ENCODE measurements around the gene TUBA4A.
A peak's percentile ranks its signal among the peaks of the same experiment; 100 is the strongest.
"Not testable (repeated sequence)": the region's sequence is repeated elsewhere in the genome, so short reads cannot be mapped to it uniquely, and the experiment has no call there.

TUBA4A gene

DNA sequence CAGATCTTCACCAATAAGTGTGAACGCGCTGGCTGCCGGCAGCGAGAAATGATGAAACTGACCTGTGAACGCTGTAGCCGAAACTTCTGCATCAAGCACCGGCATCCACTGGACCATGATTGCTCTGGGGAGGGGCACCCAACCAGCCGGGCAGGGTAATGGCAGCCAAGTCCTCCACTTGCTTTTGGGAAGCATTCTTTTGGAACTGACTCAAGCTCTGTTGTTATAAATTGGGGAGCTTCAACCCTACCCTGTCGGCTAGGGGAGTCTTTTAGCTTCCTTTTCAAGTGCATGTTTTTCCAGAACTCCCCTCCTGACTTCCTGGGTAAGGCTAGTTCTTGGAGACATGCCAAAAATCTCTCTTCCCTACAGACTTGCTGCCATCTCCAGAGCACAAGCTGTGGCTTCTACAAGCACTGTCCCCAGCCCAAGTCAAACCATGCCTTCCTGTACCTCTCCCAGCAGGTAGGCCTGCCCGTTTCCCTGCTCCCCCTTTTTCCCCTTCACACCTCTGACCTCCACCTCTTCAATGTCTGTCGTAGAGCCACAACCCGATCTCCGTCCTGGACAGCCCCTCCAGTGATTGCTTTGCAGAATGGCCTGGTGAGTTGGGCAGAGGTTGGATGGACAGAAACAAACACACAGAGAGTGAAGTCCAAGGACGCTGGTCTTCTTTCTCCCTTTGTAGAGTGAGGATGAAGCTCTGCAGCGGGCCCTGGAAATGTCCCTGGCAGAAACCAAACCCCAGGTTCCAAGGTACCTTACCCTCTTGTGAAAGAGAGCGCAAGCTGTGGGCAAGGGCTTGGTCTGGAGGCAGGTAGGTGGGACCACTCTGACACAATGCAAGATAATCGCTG lies 45.6 kb downstream of the TUBA4A start:
- Histone ChIP-seq H3K27ac (ENCODE audit: low read depth, low read length) (peak overlapping the region; percentile 78), H3K4me1 (ENCODE audit: control insufficient read depth in 5 of 5, insufficient read depth in 5 of 5, low read length in 5 of 5) (peaks cover 9 to 23% (median 22%) of the 10 kb centered on the region in 5 donors), H3K36me3 (ENCODE audit: control insufficient read depth in 5 of 5, insufficient read depth in 5 of 5, low read length in 5 of 5) (peaks cover 0 to 44% (median 41%) of the 10 kb centered on the region in 5 donors), H3K4me3 (ENCODE audit: low read depth in 1 of 5, low read length in 5 of 5) (peak overlapping the region in 3 of 5 donors; percentile 79 to 86 (median 81)), H3K9ac (ENCODE audit: low read length in 5 of 5) (peak overlapping the region in 2 of 5 donors; percentile 57 to 73), H3K27me3 (ENCODE audit: control insufficient read depth in 5 of 5, insufficient read depth in 4 of 5, low read length in 5 of 5) (no peaks in the 10 kb centered on the region), H3K9me3 (ENCODE audit: control insufficient read depth in 5 of 5, low read length in 5 of 5) (no peaks in the 10 kb centered on the region)

DNA sequence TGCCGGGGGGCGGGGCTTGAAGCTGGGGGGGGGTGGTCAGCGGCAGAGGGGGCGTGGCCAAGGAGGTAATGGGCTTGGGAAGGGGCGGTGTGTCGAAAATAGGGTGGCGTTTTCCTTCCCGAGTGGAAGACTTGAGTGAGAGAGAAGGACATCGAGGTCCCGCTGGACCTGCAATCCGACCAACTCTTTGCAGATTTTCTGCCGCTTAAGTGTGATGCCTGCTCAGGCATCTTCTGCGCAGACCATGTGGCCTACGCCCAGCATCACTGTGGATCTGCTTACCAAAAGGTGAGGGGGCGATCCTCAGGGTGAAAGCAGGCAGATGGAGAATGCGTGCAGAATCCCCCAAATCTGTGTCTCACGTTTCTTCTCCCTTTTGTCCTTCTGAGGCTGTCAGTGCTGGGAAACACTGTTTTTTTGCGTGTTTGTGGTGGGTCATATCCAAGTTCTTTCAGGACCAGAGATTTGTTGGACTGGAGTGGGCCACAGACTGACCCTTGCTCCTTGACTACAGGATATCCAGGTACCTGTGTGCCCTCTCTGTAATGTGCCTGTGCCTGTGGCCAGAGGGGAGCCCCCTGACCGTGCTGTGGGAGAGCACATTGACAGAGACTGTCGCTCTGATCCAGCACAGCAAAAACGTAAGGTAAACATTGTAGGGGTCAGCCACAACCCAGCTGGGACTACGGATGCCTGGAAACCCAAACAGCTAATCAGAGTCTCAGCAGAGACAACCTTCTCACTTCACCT lies 46.4 kb downstream of the TUBA4A start:
- H3K27me3 ChIP-seq (ENCODE audit: control insufficient read depth in 5 of 5, insufficient read depth in 4 of 5, low read length in 5 of 5), result no peaks in the 10 kb centered on the region
- H3K4me1 ChIP-seq (ENCODE audit: control insufficient read depth in 5 of 5, insufficient read depth in 5 of 5, low read length in 5 of 5), result peaks cover 9 to 23% (median 22%) of the 10 kb centered on the region in 5 donors
- H3K27ac ChIP-seq (ENCODE audit: low read depth, low read length), result peak overlapping the region; percentile 78
- H3K9me3 ChIP-seq (ENCODE audit: control insufficient read depth in 5 of 5, low read length in 5 of 5), result no peaks in the 10 kb centered on the region
- peak overlapping the region in 4 of 5 donors; percentile 33 to 73 (median 46) for H3K9ac ChIP-seq (ENCODE audit: low read length in 5 of 5)
- H3K4me3 ChIP-seq (ENCODE audit: low read depth in 1 of 5, low read length in 5 of 5), result peak overlapping the region; percentile 69 to 86 (median 79)
- peaks cover 0 to 38% (median 35%) of the 10 kb centered on the region in 5 donors for H3K36me3 ChIP-seq (ENCODE audit: control insufficient read depth in 5 of 5, insufficient read depth in 5 of 5, low read length in 5 of 5)

DNA sequence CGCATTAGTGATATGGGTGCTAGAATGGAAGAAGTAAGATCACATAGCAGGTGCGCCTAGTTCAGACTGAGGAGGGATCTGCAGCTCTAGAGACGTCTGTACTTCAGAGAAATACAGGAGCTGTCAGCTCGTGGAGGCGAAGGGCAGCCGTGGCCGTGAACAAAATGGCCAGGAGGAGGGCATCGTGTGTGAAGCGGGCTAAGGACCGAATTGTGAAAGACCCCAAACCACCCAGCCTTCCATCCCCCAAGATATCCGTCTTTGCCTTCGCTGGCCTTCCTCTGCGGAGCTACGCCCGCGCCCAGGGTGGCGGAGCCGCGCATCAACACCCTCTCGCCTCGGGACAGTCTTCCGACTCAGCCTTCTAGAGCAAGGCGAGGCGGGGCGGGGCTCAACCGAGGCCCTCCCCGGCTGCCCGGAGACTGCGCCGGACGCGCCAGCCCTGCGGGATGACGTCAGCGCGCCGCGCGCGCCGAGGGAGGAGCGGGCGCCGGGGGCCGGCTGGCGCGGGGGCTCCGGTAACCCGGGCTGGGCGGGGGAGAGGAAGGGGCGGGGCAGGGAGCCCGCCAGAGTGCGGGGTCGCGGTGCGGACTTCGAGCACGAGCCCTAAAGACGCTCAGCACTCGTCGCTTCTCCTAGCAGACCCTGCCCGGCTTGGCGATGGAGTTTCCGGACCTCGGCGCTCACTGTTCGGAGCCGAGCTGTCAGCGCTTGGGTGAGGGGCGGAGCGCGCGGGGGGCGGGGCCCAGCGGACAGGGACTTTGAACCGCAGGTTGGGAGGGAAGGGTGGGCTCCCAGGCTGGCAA lies 47.2 kb downstream of the TUBA4A start, which contains the start of gene ZFAND2B:
TSS of gene ZFAND2B (plus strand) at position 455 of the 806 bp plus-strand sequence. CDS start at position 661, 206 bp downstream.
- Histone ChIP-seq H3K27ac (ENCODE audit: low read depth, low read length) (peak within 1 kb of the TSS; percentile 78), H3K27me3 (ENCODE audit: control insufficient read depth in 5 of 5, insufficient read depth in 4 of 5, low read length in 5 of 5) (no peaks in the 10 kb centered on the region), H3K9ac (ENCODE audit: low read length in 5 of 5) (peak within 1 kb of the TSS; percentile 75 to 92 (median 85)), H3K4me1 (ENCODE audit: control insufficient read depth in 5 of 5, insufficient read depth in 5 of 5, low read length in 5 of 5) (peaks cover 9 to 23% (median 22%) of the 10 kb centered on the region in 5 donors), H3K36me3 (ENCODE audit: control insufficient read depth in 5 of 5, insufficient read depth in 5 of 5, low read length in 5 of 5) (peaks cover 0 to 35% (median 32%) of the 10 kb centered on the region in 5 donors), H3K4me3 (ENCODE audit: low read depth in 1 of 5, low read length in 5 of 5) (peak within 1 kb of the TSS; percentile 69 to 96 (median 81)), H3K9me3 (ENCODE audit: control insufficient read depth in 5 of 5, low read length in 5 of 5) (no peaks in the 10 kb centered on the region)

DNA sequence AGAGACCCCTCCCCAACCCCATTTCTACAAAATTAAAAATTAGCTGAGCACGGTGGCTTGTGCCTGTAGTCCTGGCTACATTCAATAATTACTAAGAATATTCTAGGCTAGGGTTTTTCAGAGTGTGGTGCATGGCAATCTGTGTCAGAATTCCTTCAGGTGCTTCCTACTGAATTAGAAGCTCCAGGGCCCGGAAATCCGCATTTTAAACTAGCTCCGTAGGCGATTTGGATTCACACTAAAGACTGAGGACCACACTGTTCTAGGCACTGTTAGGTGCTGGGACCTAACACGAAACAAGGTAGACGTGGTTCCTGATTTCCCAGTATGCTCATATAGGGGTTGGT lies 47.8 kb downstream of the TUBA4A start:
- Histone ChIP-seq H3K9ac (ENCODE audit: low read length in 5 of 5) (peak overlapping the region; percentile 75 to 92 (median 85)), H3K36me3 (ENCODE audit: control insufficient read depth in 5 of 5, insufficient read depth in 5 of 5, low read length in 5 of 5) (peaks cover 0 to 31% (median 29%) of the 10 kb centered on the region in 5 donors), H3K27ac (ENCODE audit: low read depth, low read length) (peak overlapping the region; percentile 78), H3K4me3 (ENCODE audit: low read depth in 1 of 5, low read length in 5 of 5) (peak overlapping the region; percentile 69 to 96 (median 81)), H3K27me3 (ENCODE audit: control insufficient read depth in 5 of 5, insufficient read depth in 4 of 5, low read length in 5 of 5) (no peaks in the 10 kb centered on the region), H3K9me3 (ENCODE audit: control insufficient read depth in 5 of 5, low read length in 5 of 5) (no peaks in the 10 kb centered on the region), H3K4me1 (ENCODE audit: control insufficient read depth in 5 of 5, insufficient read depth in 5 of 5, low read length in 5 of 5) (peaks cover 9 to 23% (median 19%) of the 10 kb centered on the region in 5 donors)

DNA sequence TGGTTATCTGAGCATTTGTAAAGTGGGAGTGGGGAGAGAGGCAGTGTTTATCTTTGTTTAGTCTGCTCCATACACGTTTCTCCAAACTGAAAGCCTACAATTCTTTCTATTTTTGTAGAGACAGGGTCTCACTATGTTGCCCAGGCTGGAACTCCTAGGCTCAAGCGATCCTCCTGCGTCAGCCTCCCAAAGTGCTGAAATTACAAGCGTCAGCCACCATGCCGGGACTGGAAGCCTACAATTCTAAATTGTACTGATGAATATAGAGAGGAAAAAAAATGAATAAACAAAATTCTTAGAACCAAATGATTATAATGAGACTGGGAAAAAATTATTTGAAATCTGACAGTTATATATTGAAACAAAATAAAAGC lies 48.6 kb downstream of the TUBA4A start:
- H3K27me3 ChIP-seq (ENCODE audit: control insufficient read depth in 5 of 5, insufficient read depth in 4 of 5, low read length in 5 of 5), result no peaks in the 10 kb centered on the region
- no peak overlapping the region for H3K27ac ChIP-seq (ENCODE audit: low read depth, low read length)
- H3K4me3 ChIP-seq (ENCODE audit: low read depth in 1 of 5, low read length in 5 of 5), result no peak overlapping the region
- H3K9ac ChIP-seq (ENCODE audit: low read length in 5 of 5), result no peak overlapping the region
- H3K36me3 ChIP-seq (ENCODE audit: control insufficient read depth in 5 of 5, insufficient read depth in 5 of 5, low read length in 5 of 5), result peaks cover 0 to 26% (median 21%) of the 10 kb centered on the region in 5 donors
- H3K9me3 ChIP-seq (ENCODE audit: control insufficient read depth in 5 of 5, low read length in 5 of 5), result no peaks in the 10 kb centered on the region
- peaks cover 9 to 23% (median 19%) of the 10 kb centered on the region in 5 donors for H3K4me1 ChIP-seq (ENCODE audit: control insufficient read depth in 5 of 5, insufficient read depth in 5 of 5, low read length in 5 of 5)

DNA sequence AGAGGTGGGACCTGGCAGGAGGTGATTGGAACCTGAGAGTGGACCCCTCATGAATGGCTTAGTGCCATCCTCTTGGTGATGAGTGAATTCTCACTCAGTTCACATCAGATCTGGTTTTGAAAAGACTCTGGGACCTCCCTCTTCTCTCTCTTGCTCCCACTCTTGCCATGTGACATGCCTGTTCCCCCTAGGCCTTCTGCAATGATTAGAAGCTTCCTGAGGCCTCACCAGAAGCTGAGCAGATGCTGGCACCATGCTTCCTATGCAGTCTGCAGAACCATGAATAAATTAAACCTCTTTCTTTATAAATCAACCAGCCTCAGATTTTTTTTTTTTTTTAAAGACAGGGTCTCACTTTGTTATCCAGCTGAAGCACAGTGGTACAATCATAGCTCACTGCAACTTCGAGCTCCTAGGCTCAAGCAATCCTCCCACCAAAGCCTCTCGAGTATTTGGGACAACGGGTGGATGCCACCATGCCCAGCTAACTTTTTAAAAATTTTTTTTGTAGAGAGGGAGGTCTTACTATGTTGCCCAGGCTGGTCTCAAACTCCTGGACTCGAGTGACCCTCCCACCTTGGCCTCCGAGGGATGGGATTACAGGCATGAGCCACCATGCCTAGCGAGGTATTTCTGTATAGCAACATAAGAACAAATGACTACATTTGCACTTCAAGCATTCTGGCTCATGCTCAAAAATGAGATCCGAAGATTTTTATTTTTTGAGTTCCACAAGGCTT lies 49.1 kb downstream of the TUBA4A start:
- no peak overlapping the region for H3K27ac ChIP-seq (ENCODE audit: low read depth, low read length)
- H3K4me1 ChIP-seq (ENCODE audit: control insufficient read depth in 5 of 5, insufficient read depth in 5 of 5, low read length in 5 of 5), result peaks cover 9 to 27% (median 23%) of the 10 kb centered on the region in 5 donors
- H3K9ac ChIP-seq (ENCODE audit: low read length in 5 of 5), result no peak overlapping the region
- H3K36me3 ChIP-seq (ENCODE audit: control insufficient read depth in 5 of 5, insufficient read depth in 5 of 5, low read length in 5 of 5), result peaks cover 0 to 20% (median 15%) of the 10 kb centered on the region in 5 donors
- H3K27me3 ChIP-seq (ENCODE audit: control insufficient read depth in 5 of 5, insufficient read depth in 4 of 5, low read length in 5 of 5), result no peaks in the 10 kb centered on the region
- H3K9me3 ChIP-seq (ENCODE audit: control insufficient read depth in 5 of 5, low read length in 5 of 5), result no peaks in the 10 kb centered on the region
- H3K4me3 ChIP-seq (ENCODE audit: low read depth in 1 of 5, low read length in 5 of 5), result no peak overlapping the region

DNA sequence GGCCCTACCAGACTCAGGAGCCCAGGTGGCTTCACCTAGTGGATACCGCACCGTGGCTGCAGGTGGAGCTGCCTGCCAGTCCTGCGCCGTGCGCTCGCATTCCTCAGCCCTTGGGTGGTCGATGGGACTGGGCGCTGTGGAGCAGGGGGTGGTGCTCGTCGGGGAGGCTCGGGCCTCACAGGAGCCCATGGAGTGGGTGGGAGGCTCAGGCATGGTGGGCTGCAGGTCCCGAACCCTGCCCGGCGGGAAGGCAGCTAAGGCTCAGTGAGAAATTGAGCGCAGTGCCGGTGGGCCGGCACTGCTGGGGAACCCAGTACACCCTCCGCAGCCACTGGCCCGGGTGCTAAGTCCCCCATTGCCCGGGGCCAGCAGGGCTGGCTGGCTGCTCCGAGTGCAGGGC lies 52.4 kb downstream of the TUBA4A start:
- H3K9me3 ChIP-seq (ENCODE audit: control insufficient read depth in 5 of 5, low read length in 5 of 5); H3K27me3 ChIP-seq (ENCODE audit: control insufficient read depth in 5 of 5, insufficient read depth in 4 of 5, low read length in 5 of 5); H3K36me3 ChIP-seq (ENCODE audit: control insufficient read depth in 5 of 5, insufficient read depth in 5 of 5, low read length in 5 of 5); H3K4me3 ChIP-seq (ENCODE audit: low read depth in 1 of 5, low read length in 5 of 5); H3K9ac ChIP-seq (ENCODE audit: low read length in 5 of 5); H3K27ac ChIP-seq (ENCODE audit: low read depth, low read length): not testable (repeated sequence)
- H3K4me1 ChIP-seq (ENCODE audit: control insufficient read depth in 5 of 5, insufficient read depth in 5 of 5, low read length in 5 of 5), result peaks cover 3 to 18% (median 12%) of the 10 kb centered on the region in 5 donors

DNA sequence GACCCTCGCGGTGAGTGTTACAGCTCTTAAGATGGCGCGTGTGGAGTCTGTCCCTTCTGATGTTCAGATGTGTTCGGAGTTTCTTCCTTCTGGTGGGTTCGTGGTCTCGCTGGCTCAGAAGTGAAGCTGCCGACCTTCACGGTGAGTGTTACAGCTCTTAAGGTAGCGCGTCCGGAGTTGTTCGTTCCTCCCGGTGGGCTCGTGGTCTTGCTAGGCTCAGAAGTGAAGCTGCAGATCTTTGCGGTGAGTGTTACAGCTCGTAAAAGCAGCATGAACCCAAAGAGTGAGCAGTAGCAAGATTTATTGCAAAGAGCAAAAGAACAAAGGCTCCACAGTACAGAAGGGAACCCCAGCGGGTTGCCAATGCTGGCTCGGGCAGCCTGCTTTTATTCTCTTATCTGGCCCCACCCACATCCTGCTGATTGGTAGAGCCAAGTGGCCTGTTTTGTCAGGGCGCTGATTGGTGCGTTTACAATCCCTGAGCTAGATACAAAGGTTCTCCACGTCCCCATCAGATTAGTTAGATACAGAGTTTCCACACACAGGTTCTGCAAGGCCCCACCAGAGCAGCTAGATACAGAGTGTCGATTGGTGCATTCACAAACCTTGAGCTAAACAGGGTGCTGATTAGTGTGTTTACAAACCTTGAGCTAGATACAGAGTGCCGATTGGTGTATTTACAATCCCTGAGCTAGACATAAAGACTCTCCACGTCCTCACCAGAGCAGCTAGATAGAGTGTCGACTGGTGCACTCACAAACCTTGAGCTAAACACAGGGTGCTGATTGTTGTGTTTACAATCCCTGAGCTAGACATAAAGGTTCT lies 53.0 kb downstream of the TUBA4A start:
- not testable (repeated sequence) for H3K27ac ChIP-seq (ENCODE audit: low read depth, low read length); H3K9me3 ChIP-seq (ENCODE audit: control insufficient read depth in 5 of 5, low read length in 5 of 5); H3K27me3 ChIP-seq (ENCODE audit: control insufficient read depth in 5 of 5, insufficient read depth in 4 of 5, low read length in 5 of 5); H3K36me3 ChIP-seq (ENCODE audit: control insufficient read depth in 5 of 5, insufficient read depth in 5 of 5, low read length in 5 of 5); H3K9ac ChIP-seq (ENCODE audit: low read length in 5 of 5); H3K4me3 ChIP-seq (ENCODE audit: low read depth in 1 of 5, low read length in 5 of 5)
- H3K4me1 ChIP-seq (ENCODE audit: control insufficient read depth in 5 of 5, insufficient read depth in 5 of 5, low read length in 5 of 5), result peaks cover 0 to 12% (median 7%) of the 10 kb centered on the region in 5 donors

Measured in subcutaneous abdominal adipose tissue (tissue), 5 donors.